H9 (cell line): Measurements from ENCODE around the gene MAPK11. TPM values are rescaled to one million over a fixed set of nuclear protein-coding genes. Genes with fewer than 3 reads are reported as not detected.

ENCODE experiments used
- DNase-seq: peaks from one replicate; pipeline ENCODE4 v3.0.0-alpha.2; 2017
- H2AFZ ChIP-seq: one replicate; pipeline ENCODE4 v1.6.1; 2013; ENCODE audit warnings: mild to moderate bottlenecking, low read length, control low read depth, moderate library complexity
- H2AK5ac ChIP-seq: 2 replicates; pipeline ENCODE4 v1.6.1; 2013; ENCODE audit warnings: low read length, control low read depth, mixed read lengths; ENCODE audit not compliant: insufficient read length
- H2BK120ac ChIP-seq: one replicate; pipeline ENCODE4 v1.6.1; 2013; ENCODE audit warnings: low read depth, mild to moderate bottlenecking, low read length, control low read depth, inconsistent platforms; ENCODE audit not compliant: poor library complexity, severe bottlenecking
- H2BK12ac ChIP-seq: 2 replicates; pipeline ENCODE4 v1.6.1; 2013; ENCODE audit warnings: low read length, control low read depth, mixed read lengths, low read depth; ENCODE audit not compliant: insufficient read length
- H2BK15ac ChIP-seq: 2 replicates; pipeline ENCODE4 v1.6.1; 2013; ENCODE audit warnings: low read depth, low read length, control low read depth
- H2BK20ac ChIP-seq: one replicate; pipeline ENCODE4 v1.6.1; 2013; ENCODE audit warnings: low read depth, mild to moderate bottlenecking, low read length, control low read depth, inconsistent platforms; ENCODE audit not compliant: poor library complexity, severe bottlenecking
- H2BK5ac ChIP-seq: 2 replicates; pipeline ENCODE4 v1.6.1; 2013; ENCODE audit warnings: low read length, control low read depth, mixed read lengths; ENCODE audit not compliant: insufficient read length
- H3K14ac ChIP-seq: 2 replicates; pipeline ENCODE4 v1.6.1; 2013; ENCODE audit warnings: low read length, control low read depth; ENCODE audit not compliant: insufficient read depth
- H3K18ac ChIP-seq: 2 replicates; pipeline ENCODE4 v1.6.1; 2013; ENCODE audit warnings: low read depth, mild to moderate bottlenecking, mixed read lengths, low read length, control low read depth; ENCODE audit not compliant: insufficient read length
- H3K23ac ChIP-seq: 2 replicates; pipeline ENCODE4 v1.6.1; 2013; ENCODE audit warnings: low read length, control low read depth, mixed read lengths, low read depth; ENCODE audit not compliant: insufficient read length
- H3K23me2 ChIP-seq: 2 replicates; pipeline ENCODE4 v1.6.1; 2013; ENCODE audit warnings: low read depth, mild to moderate bottlenecking, mixed read lengths, low read length, control low read depth; ENCODE audit not compliant: insufficient read length, poor library complexity, severe bottlenecking
- H3K27ac ChIP-seq: 2 replicates; pipeline ENCODE4 v1.5.1; 2013; ENCODE audit warnings: low read length, control low read depth, mixed read lengths, low read depth; ENCODE audit not compliant: insufficient read length
- H3K27me3 ChIP-seq: 2 replicates; pipeline ENCODE4 v1.6.1; 2013; ENCODE audit warnings: low read length, control low read depth, inconsistent platforms; ENCODE audit not compliant: insufficient read depth
- H3K4ac ChIP-seq: 2 replicates; pipeline ENCODE4 v1.6.1; 2013; ENCODE audit warnings: low read depth, mild to moderate bottlenecking, control low read depth, inconsistent platforms, low read length, moderate library complexity
- H3K4me1 ChIP-seq: 2 replicates; pipeline ENCODE4 v1.6.1; 2013; ENCODE audit warnings: low read length, control low read depth, inconsistent platforms; ENCODE audit not compliant: insufficient read depth
- H3K4me2 ChIP-seq: 2 replicates; pipeline ENCODE4 v1.6.1; 2013; ENCODE audit warnings: low read length, control low read depth, mixed read lengths; ENCODE audit not compliant: insufficient read length, insufficient read depth
- H3K56ac ChIP-seq: 2 replicates; pipeline ENCODE4 v1.6.1; 2013; ENCODE audit warnings: low read depth, mild to moderate bottlenecking, mixed read lengths, low read length, control low read depth; ENCODE audit not compliant: insufficient read length
- H3K79me1 ChIP-seq: 2 replicates; pipeline ENCODE4 v1.6.1; 2013; ENCODE audit warnings: low read depth, mild to moderate bottlenecking, moderate library complexity, low read length, control low read depth, inconsistent platforms; ENCODE audit not compliant: insufficient read depth, poor library complexity, severe bottlenecking
- H3K79me2 ChIP-seq: 2 replicates; pipeline ENCODE4 v1.6.1; 2013; ENCODE audit warnings: low read length, control low read depth, inconsistent platforms; ENCODE audit not compliant: insufficient read depth
- H3K9ac ChIP-seq: 2 replicates; pipeline ENCODE4 v1.6.1; 2013; ENCODE audit warnings: low read length, control low read depth, mixed read lengths; ENCODE audit not compliant: insufficient read length; ENCODE audit errors: extremely low read depth
- H3K9me3 ChIP-seq: one replicate; pipeline ENCODE4 v1.6.1; 2013; ENCODE audit warnings: low read depth, low read length, inconsistent platforms; ENCODE audit not compliant: control insufficient read depth
- H3T11ph ChIP-seq: one replicate; pipeline ENCODE4 v1.6.1; 2013; ENCODE audit warnings: mild to moderate bottlenecking, low read length, control low read depth, inconsistent platforms
- H4K20me1 ChIP-seq: one replicate; pipeline ENCODE4 v1.6.1; 2013; ENCODE audit not compliant: control insufficient read depth, insufficient read length, insufficient read depth
- H4K5ac ChIP-seq: 2 replicates; pipeline ENCODE4 v1.6.1; 2013; ENCODE audit warnings: low read depth, mild to moderate bottlenecking, mixed read lengths, low read length, control low read depth; ENCODE audit not compliant: insufficient read length
- H4K8ac ChIP-seq: replicated peaks from 2 replicates; pipeline ENCODE4 v1.6.1; 2013; ENCODE audit warnings: low read length, control low read depth, mixed read lengths, low read depth; ENCODE audit not compliant: insufficient read length
- H4K91ac ChIP-seq: 2 replicates; pipeline ENCODE4 v1.6.1; 2013; ENCODE audit warnings: low read depth, mild to moderate bottlenecking, moderate library complexity, mixed read lengths, low read length, control low read depth; ENCODE audit not compliant: insufficient read length
- H3K27ac Mint-ChIP-seq, 3 experiments: 2 replicates in 2 of 3; 3 replicates in 1 of 3; pipeline ENCODE4 v1.8.0; 2020 to 2021; ENCODE audit warnings: mixed read lengths in 3 of 3, mild to moderate bottlenecking in 1 of 3, moderate library complexity in 1 of 3
- H3K27me3 Mint-ChIP-seq: 2 replicates; pipeline ENCODE4 v1.8.0; 2021; ENCODE audit warnings: low read depth, mild to moderate bottlenecking, moderate library complexity, mixed read lengths
- H3K36me3 Mint-ChIP-seq, 3 experiments: 2 replicates in 2 of 3; 3 replicates in 1 of 3; pipeline ENCODE4 v1.8.0; 2020 to 2021; ENCODE audit warnings: low read depth in 3 of 3, mixed read lengths in 3 of 3; ENCODE audit not compliant: insufficient read depth in 1 of 3
- H3K4me1 Mint-ChIP-seq, 2 experiments: 2 replicates each; pipeline ENCODE4 v1.8.0; 2020; ENCODE audit warnings: mixed read lengths in 2 of 2
- H3K4me3 Mint-ChIP-seq, 2 experiments: 2 replicates in 1 of 2; 3 replicates in 1 of 2; pipeline ENCODE4 v1.8.0; 2020 to 2021; ENCODE audit warnings: mild to moderate bottlenecking in 2 of 2, mixed read lengths in 2 of 2, moderate library complexity in 1 of 2
- H3K9me3 Mint-ChIP-seq, 2 experiments: 2 replicates in 1 of 2; 3 replicates in 1 of 2; pipeline ENCODE4 v1.8.0; 2020; ENCODE audit warnings: mild to moderate bottlenecking in 2 of 2, mixed read lengths in 2 of 2, moderate library complexity in 1 of 2
- WGBS: extraction: QIAGEN DNeasy Blood & Tissue Kit; methylation state at CpG from one replicate; pipeline ENCODE4 v1.1.7; 2013; ENCODE audit warnings: missing lambda C conversion rate, low lambda C conversion rate, mixed read lengths; ENCODE audit not compliant: insufficient read length; ENCODE audit errors: extremely low coverage; 5-methylcytosine and 5-hydroxymethylcytosine counted together
- total RNA-seq: library from RNA; stranded (reverse); gene quantifications from 2 replicates; pipeline ENCODE4 v1.2.1, GENCODE V29; 2021
- TF ChIP-seq, protein P1 (sequence below): fragments of 200-600 bp; sonication (generic); conservative IDR thresholded peaks from 3 replicates; pipeline ENCODE4 v1.8.0; 2021; ENCODE audit warnings: antibody characterized with exemption, mild to moderate bottlenecking

Gene MAPK11
- total RNA-seq, 1 experiment from 2014 or later, result 1.5 TPM

- Histone ChIP-seq H4K5ac (no peak overlapping the region), H2BK5ac (no peak overlapping the region), H4K91ac (no peak overlapping the region), H2BK15ac (no peak overlapping the region), H3K79me1 (no peaks in the 10 kb centered on the region), H3K79me2 (no peaks in the 10 kb centered on the region), H3K4me2 (no peak overlapping the region), H3K9ac (no peak overlapping the region), H2AK5ac (no peak overlapping the region), H3T11ph (no peak overlapping the region), H3K27ac (no peak overlapping the region), H2BK12ac (no peak overlapping the region), H3K4me1 (no peaks in the 10 kb centered on the region), H2BK20ac (no peak overlapping the region), H3K14ac (no peak overlapping the region; the same call in 1 of the 2 replicates), H3K4ac (no peak overlapping the region), H3K56ac (no peak overlapping the region), H3K23ac (no peak overlapping the region), H3K27me3 (no peaks in the 10 kb centered on the region), H4K8ac (no peak overlapping the region), H3K9me3 (no peaks in the 10 kb centered on the region), H4K20me1 (no peaks in the 10 kb centered on the region), H3K18ac (no peak overlapping the region), H3K23me2 (peaks cover 8% of the 10 kb centered on the region), H2BK120ac (no peak overlapping the region), H2AFZ (no peak overlapping the region)
- no peak overlapping the region for H3K27ac Mint-ChIP-seq
- H3K4me3 Mint-ChIP-seq, result no peak overlapping the region; a peak in 1 of 5 replicates
- no peaks in the 10 kb centered on the region; a peak in 1 of 5 replicates for H3K9me3 Mint-ChIP-seq
- no peak for DNase-seq
- H3K36me3 Mint-ChIP-seq, result peaks cover 0 to 3% (median 0%) of the 10 kb centered on the region in 3 experiments; a peak in 2 of 7 replicates
- H3K27me3 Mint-ChIP-seq, result peaks cover 29% of the 10 kb centered on the region
- TF ChIP-seq, protein P1, sequence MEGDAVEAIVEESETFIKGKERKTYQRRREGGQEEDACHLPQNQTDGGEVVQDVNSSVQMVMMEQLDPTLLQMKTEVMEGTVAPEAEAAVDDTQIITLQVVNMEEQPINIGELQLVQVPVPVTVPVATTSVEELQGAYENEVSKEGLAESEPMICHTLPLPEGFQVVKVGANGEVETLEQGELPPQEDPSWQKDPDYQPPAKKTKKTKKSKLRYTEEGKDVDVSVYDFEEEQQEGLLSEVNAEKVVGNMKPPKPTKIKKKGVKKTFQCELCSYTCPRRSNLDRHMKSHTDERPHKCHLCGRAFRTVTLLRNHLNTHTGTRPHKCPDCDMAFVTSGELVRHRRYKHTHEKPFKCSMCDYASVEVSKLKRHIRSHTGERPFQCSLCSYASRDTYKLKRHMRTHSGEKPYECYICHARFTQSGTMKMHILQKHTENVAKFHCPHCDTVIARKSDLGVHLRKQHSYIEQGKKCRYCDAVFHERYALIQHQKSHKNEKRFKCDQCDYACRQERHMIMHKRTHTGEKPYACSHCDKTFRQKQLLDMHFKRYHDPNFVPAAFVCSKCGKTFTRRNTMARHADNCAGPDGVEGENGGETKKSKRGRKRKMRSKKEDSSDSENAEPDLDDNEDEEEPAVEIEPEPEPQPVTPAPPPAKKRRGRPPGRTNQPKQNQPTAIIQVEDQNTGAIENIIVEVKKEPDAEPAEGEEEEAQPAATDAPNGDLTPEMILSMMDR, result no peak
- no CpG with 5 or more reads among the region's 24 CpGs for WGBS
- peaks cover 8 to 12% of the 10 kb centered on the region in 2 experiments for H3K4me1 Mint-ChIP-seq
Observed at GRCh38 chr22:50258361-50259292, 11.6 kb downstream of the MAPK11 start.
